ENCODE measurements around the gene NARF. TPM values are rescaled to one million over a fixed set of nuclear protein-coding genes. Genes with fewer than 3 reads are reported as not detected.

The NARF gene
- total RNA-seq, 1 donor from 2014 or later: 84.2 TPM

- H3K27ac Mint-ChIP-seq (ENCODE audit: unreplicated experiment): no peak overlapping the region
- H3K4me1 Mint-ChIP-seq: peaks cover 21% of the 10 kb centered on the region
- H3K4me3 Mint-ChIP-seq: peak overlapping the region; percentile 74
- H3K9me3 Mint-ChIP-seq: no peaks in the 10 kb centered on the region
- peaks cover 12% of the 10 kb centered on the region for H3K27me3 Mint-ChIP-seq (ENCODE audit: low read depth)
- no peak for DNase-seq (ENCODE audit: low read depth, low spot score)
- H3K36me3 Mint-ChIP-seq (ENCODE audit: low read depth): peaks cover 4% of the 10 kb centered on the region
- no peak for TF ChIP-seq CTCF (conservative IDR thresholded peaks at IDR 0.05)
These were observed 37.4 kb downstream of the NARF start for GRCh38 chr17:82495844-82496528.

- Mint-ChIP-seq H3K27me3 (ENCODE audit: low read depth) (peaks cover 12% of the 10 kb centered on the region), H3K27ac (ENCODE audit: unreplicated experiment) (no peak overlapping the region), H3K4me3 (peak overlapping the region; percentile 74), H3K9me3 (no peaks in the 10 kb centered on the region), H3K4me1 (peaks cover 21% of the 10 kb centered on the region), H3K36me3 (ENCODE audit: low read depth) (peaks cover 4% of the 10 kb centered on the region)
- no peak for TF ChIP-seq CTCF (conservative IDR thresholded peaks at IDR 0.05)
- peak; percentile 95 for DNase-seq (ENCODE audit: low read depth, low spot score)
These were observed 38.2 kb downstream of the NARF start for GRCh38 chr17:82496529-82497434.

GRCh38 chr17:82497483-82498405 lies 39.2 kb downstream of the NARF start:
- peaks cover 21% of the 10 kb centered on the region for H3K4me1 Mint-ChIP-seq
- H3K9me3 Mint-ChIP-seq: no peaks in the 10 kb centered on the region
- peak overlapping the region; percentile 93 for H3K4me3 Mint-ChIP-seq
- H3K27ac Mint-ChIP-seq (ENCODE audit: unreplicated experiment): peak overlapping the region; percentile 93
- DNase-seq (ENCODE audit: low read depth, low spot score): peak; percentile 35
- peaks cover 12% of the 10 kb centered on the region for H3K27me3 Mint-ChIP-seq (ENCODE audit: low read depth)
- TF ChIP-seq CTCF (conservative IDR thresholded peaks at IDR 0.05): no peak
- peaks cover 4% of the 10 kb centered on the region for H3K36me3 Mint-ChIP-seq (ENCODE audit: low read depth)

GRCh38 chr17:82502207-82502606 lies 43.7 kb downstream of the NARF start:
- no peak for TF ChIP-seq CTCF (conservative IDR thresholded peaks at IDR 0.05)
- Mint-ChIP-seq H3K4me3 (no peak overlapping the region), H3K36me3 (ENCODE audit: low read depth) (no peaks in the 10 kb centered on the region)

GRCh38 chr17:82503094-82503727 lies 44.7 kb downstream of the NARF start:
- H3K36me3 Mint-ChIP-seq (ENCODE audit: low read depth): no peaks in the 10 kb centered on the region
- H3K9me3 Mint-ChIP-seq: no peaks in the 10 kb centered on the region
- peaks cover under 1% of the 10 kb centered on the region for H3K4me1 Mint-ChIP-seq
- no peaks in the 10 kb centered on the region for H3K27me3 Mint-ChIP-seq (ENCODE audit: low read depth)
- no peak for DNase-seq (ENCODE audit: low read depth, low spot score)
- TF ChIP-seq CTCF (conservative IDR thresholded peaks at IDR 0.05): no peak
- no peak overlapping the region for H3K4me3 Mint-ChIP-seq
- H3K27ac Mint-ChIP-seq (ENCODE audit: unreplicated experiment): no peak overlapping the region

More at GRCh38 chr17:82502207-82502606, 43.7 kb downstream of the NARF start:
- Mint-ChIP-seq H3K27me3 (ENCODE audit: low read depth) (peaks cover 3% of the 10 kb centered on the region), H3K9me3 (no peaks in the 10 kb centered on the region), H3K27ac (ENCODE audit: unreplicated experiment) (no peak overlapping the region), H3K4me1 (peaks cover 9% of the 10 kb centered on the region)
- no peak for DNase-seq (ENCODE audit: low read depth, low spot score)
